Stimulated activated CD8-positive, alpha-beta memory T cell treated with anti-CD3 and anti-CD28 coated beads, Interleukin-12 subunit alpha, Interleukin-12 subunit beta, amount 100 ng/mL, for 24 hours (primary cell): ENCODE measurements around the gene PRKRIP1.
"Not testable (repeated sequence)": the region's sequence is repeated elsewhere in the genome, so short reads cannot be mapped to it uniquely, and the experiment has no call there.

Experiments
- DNase-seq: peaks from one replicate; pipeline ENCODE4 v3.0.0-alpha.2; 2020; ENCODE audit errors: extremely low read depth

Gene PRKRIP1

DNA sequence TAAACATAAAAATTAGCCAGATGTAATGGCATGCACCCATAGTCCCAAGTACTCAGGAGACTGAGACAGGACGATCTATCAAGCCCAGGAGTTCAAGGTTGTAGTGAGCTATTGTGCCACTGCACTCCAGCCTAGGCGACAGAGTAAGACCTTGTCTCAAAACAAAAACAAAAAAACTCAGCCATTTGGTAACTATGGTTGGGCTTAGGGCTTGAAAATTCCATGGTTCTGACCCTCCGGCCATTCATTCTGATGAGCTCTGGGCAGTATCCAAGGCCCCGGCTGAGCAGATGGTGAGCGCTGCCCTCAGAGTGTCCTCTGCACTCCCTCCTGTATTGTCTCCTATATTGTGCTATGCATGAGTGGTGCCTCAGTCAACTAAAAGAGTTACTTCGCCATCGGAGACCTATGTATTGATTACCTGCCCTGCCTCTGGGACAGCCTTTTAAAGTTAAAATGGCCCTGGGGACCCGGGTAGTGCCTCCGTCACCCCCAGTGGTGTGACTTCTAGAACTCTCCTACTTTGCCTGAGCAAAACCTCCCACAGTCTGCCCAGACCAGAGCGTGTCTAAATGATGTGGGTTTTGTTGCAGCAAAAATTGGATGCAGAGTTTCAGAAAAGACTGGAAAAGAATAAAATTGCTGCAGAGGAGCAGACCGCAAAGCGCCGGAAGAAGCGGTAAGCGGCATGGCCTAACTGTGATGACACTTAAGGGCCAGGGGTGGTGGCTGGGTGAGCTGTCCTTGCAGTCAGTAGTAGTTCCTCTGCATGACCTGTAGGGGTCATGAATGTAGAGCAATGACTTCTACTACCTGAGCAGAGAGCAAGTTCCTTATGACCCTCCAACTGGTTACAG is 8.1 kb downstream of the PRKRIP1 start:
- DNase-seq = no peak

DNA sequence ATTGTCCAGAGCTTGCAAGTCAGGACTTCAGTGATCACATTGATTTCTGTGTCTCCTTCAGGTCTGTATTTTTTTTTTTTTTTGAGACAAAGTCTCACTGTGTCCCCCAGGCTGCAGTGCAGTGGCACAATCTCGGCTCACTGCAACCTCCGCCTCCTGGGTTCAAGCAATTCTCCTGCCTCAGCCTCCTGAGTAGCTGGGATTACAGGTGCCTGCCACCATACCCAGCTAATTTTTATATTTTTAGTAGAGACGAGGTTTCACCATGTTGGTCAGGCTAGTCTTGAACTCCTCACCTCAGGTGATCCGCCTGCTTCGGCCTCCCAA is 8.7 kb downstream of the PRKRIP1 start:
- not testable (repeated sequence) for DNase-seq

DNA sequence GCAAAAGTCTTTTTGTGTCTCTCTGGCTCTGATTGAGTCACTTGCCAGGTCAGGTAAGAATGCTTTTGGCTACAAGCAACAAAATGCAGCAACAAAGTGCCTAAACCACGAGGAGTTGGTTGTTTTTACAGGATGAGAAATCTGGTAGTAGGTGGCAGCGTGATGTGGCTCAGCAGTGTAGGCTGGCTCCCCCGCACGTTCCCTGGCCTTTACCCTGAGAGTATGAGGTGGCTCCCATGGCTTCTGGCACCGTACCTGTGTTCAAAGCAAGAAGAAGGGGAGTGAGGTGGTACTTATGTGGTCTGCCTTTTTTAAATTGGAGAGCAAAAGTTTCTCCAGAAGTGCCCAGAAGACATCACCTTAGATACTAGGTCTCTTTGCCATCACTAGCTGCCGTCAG is 11.7 kb downstream of the PRKRIP1 start:
- DNase-seq = no peak

DNA sequence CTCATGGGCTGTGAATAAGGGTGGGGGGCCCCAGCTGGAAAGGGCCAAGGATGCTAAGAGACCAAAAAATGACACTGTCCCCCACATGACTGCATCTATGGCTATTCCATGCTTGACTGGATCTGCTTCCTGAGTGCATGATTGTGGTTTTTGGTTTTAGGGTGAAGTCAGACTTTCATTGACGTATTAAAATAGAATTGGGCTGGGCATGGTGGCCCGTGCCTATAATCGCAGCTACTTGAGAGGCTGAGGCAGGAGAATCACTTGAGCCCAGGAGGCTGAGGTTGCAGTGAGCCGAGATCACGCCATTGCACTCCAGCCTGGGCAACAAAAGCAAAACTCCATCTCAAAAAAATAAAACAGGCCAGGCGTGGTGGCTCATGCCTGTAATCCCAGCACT is 12.4 kb downstream of the PRKRIP1 start:
- not testable (repeated sequence) for DNase-seq

DNA sequence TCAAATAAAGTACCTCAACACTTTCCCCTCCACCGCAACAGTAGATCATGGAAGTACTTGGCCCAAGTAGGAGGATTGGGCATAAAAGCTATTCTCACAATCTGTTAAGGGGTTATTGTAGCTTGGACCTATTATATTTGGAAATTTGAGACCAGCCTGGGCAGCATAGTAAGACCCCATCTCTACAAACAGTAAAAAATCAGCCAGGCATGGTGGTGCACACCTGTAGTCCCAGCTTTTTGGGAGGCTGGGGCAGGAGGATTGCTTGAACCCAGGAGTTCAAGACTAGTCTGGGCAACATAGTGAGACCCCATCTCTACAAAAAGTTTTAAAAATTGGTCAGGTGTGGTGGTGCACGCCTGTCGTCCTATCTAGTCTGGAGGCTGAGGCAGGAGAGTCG is 13.2 kb downstream of the PRKRIP1 start:
- no peak for DNase-seq

DNA sequence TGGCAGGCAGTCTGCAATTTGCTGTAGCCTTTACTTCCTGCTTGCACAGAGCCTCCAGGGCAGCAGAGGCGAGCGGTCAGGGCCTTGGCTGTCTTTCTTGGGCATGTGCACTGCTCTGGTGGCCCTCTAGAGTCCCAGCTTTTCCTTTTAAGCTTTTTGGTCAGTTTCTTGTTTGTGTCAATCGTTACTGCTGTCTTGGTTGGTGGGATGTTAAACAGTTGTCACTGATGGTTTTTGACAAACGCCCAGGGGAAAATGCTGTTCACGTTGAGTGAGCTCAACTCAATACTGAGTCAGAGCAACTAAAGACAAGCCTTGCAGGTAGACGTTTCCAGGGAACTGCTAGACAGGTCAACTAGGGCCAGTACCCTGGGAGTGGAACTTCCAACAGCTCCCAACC is 14.0 kb downstream of the PRKRIP1 start:
- DNase-seq = no peak

DNA sequence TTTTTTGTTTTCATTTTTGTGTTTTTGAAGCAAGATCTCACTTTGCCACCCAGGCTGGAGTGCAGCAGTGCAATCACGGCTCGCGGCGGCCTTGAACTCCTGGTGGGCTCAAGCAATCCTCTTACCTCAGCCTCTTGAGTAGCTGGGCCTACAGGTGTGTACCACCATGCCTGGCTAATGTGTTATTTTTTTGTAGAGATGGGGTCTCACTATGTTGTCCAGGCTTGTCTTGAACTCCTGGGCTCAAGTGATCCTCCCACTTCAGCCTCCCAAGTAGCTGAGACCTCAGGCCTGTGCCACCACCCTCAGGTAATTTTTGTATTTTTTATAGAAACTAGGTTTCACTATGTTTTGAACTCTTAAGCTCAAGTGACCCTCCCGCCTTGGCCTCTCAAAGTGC is 14.8 kb downstream of the PRKRIP1 start:
- no peak for DNase-seq

DNA sequence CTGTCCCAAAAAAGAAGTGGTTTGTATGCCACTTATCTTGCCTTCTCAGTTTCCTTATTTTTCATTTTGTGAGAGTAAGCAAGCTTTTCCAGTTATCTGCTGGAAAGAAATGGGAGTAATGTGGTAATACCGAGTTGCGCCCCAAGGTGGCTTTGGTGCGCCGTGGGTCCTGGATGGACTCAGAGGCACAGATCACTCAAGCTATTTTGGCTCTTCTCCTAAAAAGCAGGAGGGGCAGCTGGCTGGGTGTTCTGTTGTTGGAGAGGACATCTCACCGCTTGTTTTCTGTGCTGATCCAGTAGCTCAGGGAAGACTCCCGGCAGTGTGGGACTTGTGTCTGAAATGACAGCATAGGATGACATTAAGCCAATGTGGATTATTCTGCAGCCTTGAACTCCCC is 16.4 kb downstream of the PRKRIP1 start:
- no peak for DNase-seq

DNA sequence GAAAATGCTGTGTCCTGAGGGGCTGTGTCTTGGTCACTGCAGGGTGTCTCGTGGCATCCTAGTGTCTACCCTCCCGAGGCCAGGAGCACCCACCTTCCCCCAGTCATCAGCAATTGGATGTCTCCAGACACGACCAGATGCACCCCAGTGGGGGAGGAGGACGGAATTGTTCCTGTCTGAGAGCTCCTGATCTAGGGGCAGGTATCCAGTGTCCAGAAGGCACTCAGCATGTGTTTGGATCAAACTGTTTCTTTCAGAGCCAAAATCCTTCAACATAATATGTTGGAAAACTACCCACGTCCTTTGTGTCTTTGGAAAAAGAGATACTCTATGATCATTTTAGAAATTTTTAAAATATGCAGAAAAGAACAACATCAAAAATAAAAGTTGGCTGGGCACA is 16.9 kb downstream of the PRKRIP1 start:
- no peak for DNase-seq

DNA sequence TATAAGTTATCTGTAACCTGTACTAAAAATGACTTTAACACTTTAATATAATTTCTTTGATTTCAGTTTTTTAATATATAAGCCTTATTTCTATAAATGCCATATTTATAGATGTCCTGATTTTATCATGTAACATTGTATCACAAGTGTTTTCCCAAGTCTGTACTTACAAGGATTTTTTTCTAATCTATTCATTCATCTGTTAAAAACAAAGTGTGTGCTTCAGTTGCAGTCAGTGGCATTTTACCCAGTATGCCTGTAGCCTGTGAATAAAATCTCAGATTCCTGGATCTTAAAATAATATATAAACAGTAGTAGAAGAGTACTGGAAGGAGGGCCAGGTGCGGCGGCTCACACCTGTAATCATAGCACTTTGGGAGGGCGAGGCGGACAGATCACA is 17.4 kb downstream of the PRKRIP1 start:
- no peak for DNase-seq

DNA sequence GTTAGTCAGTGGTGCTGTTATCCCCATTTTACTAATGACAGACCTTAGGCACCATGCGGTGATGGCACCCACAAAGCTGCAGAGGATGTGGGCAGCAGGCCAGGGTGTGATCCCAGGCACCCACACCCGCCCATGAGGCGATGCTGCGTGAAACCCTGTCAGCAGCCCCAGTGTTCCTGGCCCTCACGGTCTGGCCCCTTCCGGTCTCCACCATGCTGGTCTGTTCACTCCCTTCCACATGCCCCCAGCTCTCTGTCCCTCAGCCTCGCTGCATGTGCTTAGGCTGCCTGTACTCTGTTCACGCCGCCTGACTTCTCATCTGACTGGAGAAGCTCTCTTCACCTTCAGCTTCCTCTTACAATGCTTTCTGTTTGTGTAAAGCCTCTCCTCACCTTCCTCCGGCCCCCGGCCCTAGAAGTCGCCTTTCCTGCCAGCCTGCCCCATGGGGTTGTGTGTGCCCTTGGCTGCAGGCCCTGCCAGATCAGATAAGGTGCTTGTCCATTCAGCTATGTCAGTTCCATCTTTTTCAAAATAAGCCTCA is 19.6 kb downstream of the PRKRIP1 start:
- DNase-seq = no peak

DNA sequence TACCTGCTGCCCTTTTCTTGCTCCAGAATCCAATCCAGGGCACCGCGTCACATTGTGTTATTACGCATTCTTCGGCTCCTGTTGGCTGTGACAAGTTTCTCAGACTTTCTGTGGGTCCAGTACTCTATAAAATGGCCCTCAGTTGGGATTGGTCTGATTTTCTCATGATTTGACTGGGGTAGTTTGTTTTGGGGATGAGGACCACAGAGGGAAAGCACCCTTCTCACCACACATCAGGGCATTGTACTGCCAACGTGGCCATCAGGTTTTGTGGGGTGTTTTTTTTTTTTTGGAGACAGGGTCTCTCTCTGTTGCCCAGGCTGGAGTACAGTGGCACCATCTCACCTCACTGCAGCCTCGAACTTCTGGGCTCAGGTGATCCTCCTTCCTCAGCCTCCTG is 20.2 kb downstream of the PRKRIP1 start:
- no peak for DNase-seq

DNA sequence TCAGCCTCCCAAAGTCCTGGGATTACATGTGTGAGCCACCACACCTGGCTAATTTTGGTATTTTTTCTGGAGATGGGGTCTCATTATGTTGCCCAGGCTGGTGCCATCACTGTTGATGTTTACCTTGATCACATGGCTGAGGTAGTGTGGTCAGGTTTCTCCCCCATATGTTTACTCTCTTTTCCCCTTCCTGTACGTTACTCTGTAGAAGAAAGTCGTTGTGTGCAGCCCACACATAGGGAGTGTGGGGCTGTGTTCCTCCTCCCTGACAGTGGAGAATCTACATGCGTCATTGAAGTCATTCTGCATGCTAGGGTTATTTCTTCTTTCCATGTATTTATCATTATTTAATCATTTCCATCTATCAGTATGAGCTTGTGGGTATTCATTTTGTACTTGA is 20.9 kb downstream of the PRKRIP1 start:
- no peak for DNase-seq

DNA sequence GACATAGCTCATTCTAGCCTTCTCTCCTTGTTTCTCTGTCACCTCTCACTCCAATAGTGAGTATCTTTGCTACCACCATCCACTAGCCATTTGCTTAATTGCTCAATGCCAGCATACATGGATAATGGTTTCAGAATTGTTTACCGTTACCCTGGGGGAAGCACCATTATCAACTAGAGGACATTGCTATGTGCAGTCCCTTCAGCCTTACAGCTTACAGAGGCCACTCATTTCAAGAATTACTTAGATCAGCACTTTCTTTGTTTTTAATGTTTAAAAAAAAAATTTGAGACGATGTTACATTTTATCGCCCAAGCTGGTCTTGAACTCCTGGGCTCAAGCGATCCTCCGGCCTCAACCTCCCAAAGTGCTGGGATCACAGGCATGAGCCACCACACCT is 22.4 kb downstream of the PRKRIP1 start:
- no peak for DNase-seq

DNA sequence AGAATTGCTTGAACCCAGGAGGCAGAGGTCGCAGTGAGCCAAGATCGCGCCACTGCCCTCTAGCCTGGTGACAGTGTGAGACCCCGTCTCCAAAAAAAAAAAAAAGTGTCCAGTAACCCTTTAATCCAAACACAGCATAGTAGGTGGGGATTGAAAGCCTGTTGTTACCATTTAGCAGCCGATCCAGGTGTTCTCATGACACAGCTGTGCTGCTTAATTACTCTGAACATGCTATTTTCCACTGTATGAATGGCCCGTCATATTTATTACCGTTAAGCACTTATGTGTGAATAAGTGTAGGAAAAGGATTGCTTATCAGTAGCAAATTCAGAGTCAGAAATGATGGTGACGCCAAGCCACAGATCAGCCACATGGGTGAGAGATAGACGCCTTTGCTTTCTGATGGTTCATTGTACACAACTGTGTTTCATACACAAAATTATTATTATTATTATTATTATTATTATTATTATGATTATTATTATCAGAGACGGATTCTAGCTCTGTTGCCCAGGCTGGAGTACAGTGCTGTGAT is 25.6 kb downstream of the PRKRIP1 start:
- DNase-seq = no peak

DNA sequence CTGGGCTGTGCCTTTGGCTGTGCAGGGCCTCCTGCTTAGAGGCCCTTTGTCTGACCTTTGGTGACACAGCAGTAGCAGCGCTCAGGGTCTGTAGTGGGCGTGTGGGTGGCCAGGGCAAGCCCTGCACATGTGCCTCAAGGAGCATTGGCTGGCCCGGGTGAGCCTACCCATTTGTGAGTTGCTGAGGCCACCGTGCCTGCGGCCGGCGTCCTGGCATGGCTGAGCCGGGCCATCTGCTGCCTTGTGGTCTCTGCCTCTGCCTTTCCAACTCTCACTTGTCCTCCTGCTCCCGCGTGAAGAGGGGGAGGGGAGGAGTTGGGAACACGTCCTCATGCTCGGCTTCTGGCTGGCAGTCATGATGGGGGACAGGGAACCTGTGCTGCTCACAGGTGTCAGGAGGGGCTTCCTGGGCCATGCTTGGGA is 28.0 kb downstream of the PRKRIP1 start:
- DNase-seq = no peak

DNA sequence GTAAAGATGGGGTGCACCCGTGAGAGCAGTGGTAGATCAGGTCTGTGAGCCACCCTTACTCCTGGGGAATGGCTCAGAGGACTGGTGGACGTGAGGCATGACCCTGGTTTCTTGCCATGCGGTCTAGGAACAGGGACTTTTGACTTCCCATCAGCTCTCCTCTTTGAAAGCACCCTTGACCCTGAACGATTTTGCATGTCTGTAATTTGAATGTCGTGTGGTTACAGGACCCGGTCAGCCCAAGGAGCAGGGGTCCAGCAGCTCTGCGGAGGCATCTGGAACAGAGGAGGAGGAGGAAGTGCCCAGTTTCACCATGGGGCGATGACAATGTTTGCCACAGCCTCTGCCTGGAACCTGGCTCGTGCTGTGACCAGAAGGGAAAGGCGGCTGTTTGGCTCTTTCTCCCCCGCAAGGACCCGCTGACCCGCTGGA is 28.6 kb downstream of the PRKRIP1 start:
- DNase-seq = no peak

DNA sequence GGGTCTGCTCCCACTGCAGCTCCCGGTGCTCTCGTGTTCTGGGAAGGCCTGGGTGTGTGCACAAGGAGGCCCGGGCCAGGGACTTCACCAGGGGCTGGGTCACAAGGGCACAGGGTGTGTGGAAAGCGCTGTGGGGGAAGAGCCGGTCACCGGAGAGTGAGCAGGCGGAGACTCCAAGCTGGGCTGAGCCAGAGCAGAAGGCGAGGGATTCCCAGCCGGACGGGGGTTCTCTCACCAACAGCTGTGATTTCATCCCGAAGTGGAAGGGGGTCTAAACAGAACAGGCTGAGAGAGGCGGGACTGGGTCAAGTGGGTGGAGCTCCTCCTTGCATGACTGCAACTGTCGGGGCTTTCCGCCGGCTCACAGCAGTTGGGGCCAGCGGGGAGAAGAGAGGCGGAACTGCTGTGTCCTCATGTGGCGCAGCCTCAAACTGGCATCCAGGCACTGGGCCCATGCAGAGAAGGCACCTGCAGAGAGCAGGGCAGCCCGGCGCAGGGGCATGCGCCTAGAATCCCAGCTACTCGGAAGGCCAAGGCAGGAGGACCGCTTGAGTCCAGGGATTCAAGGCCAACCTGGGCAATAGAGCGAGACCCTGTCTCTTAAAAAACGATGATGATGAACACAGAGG is 29.6 kb downstream of the PRKRIP1 start:
- peak; percentile 66 for DNase-seq

DNA sequence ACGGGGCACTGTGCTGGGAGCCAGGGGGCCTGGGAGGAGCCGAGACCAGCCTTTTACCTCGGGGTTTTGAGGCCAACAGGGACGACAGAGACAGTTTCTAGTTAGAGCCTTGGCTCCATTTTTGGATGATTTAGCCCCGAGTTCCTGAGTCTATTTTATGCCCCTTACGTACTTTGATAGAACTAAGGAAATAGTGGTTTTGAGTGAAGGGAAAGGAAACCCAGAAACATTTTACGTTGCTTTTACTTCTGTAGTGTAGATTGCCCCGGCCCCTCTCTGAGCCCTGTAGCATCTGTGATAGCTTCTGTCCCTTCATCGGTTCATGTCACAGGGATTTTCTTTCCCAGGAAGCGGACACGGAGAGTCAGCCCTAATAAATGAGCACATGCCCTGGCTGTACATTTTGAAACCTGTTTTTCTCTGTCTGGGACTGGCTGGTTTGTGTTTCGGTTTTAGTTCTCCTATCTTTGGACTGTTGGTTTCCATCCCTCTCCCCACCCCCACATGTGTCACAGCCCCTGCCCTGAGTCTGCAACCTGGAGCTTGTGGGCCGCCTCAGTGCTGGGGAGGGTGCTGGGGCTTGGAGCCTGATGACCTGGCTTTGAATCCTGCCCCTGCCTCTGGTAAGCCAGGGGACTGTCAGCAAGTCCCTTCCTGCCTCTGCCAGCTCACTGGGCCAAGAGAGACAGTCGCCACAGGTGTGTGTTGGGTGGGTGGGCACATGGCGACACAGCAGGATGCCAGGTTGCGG is 30.3 kb downstream of the PRKRIP1 start:
- peak; percentile 53 for DNase-seq

DNA sequence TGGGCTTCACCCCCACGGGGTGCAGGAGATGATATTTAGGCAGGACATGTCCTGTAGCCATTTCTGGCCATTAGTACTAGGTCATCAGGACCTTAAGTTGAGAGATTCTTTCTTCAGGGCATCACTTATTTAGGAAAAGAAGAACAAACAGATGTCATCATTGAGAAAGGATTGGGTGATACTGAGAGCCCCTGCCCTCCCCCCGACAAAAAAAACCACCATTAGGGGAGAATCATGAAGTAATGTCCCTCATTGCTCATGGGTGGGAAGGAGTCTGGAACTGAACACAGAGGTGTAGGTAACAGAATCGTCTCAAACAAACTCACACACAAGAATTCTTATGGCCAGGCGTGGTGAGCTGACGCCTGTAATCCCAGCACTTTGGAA is 30.8 kb downstream of the PRKRIP1 start:
- DNase-seq = no peak

DNA sequence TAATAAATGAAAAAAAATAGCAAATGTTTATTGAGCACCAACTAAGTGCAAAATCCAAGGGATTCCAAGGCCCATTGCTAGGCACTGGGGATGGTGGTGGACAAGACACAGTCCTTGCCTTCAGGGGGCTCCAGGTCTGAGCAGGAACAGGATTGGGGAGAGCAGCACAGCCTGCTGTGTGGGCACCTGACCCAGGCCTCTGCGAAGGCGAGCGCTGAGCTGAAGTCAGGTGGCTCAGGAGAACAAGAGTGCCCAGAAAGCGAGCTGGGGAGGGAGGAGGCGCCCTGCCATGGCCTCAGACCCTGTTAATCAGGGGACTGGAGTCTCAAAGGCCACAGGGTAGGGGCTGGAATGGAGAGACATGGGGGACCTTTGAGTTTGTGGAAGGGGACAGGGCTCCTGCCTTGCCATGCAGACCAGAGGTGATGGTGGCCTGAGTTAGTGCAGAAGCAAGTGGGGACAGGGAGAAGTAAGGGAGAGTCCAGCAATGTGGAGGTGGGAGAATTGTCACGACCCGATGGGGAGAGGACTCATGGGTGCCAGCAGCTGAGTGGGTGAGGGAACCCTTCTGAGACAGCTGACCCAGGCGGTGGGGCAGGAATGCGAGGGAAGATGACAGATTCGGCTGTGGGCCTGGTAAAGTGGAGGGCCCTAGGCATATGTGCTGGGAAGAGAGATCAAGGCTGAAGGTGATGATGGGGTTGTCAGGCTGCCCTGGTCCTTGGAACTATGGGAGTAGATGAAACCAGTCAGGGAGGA is 33.2 kb downstream of the PRKRIP1 start:
- no peak for DNase-seq
